Adrenal gland (tissue), 12 donors: ENCODE data around the gene CYLC2. TPM values are rescaled to one million over a fixed set of nuclear protein-coding genes. Genes with fewer than 3 reads are reported as not detected.

Source experiments
- DNase-seq, 7 donors: peaks; one replicate each; pipeline ENCODE4 v3.0.0-alpha.2; 2019 to 2020
- H3K27ac ChIP-seq, 5 donors: fragments of 200-600 bp; sonication (generic) in 4 of 5; 1 replicate in 3 of 5; 2 replicates in 2 of 5; pipeline versions ENCODE4 v1.5.1 to v1.8.0; 2016 to 2020; ENCODE audit warnings: mild to moderate bottlenecking in 1 of 5
- H3K27me3 ChIP-seq: fragments of 200-600 bp; 2 replicates; pipeline ENCODE4 v1.8.0; 2021
- H3K36me3 ChIP-seq, 2 donors: fragments of 200-600 bp; replicated peaks in 1 of 2; 1 replicate in 1 of 2; 2 replicates in 1 of 2; pipeline versions ENCODE4 v1.5.1 to v1.8.0; 2018 to 2022
- H3K4me1 ChIP-seq, 2 donors: fragments of 200-600 bp; replicated peaks in 1 of 2; 1 replicate in 1 of 2; 2 replicates in 1 of 2; pipeline versions ENCODE4 v1.5.1 to v1.8.0; 2018 to 2021
- H3K4me3 ChIP-seq, 4 donors: fragments of 200-600 bp; sonication (generic) in 3 of 4; one replicate each; pipeline ENCODE4 v1.5.1; 2016 to 2018
- H3K9me3 ChIP-seq, 3 donors: fragments of 200-600 bp; sonication (generic) in 1 of 3; replicated peaks in 1 of 3; 1 replicate in 2 of 3; 2 replicates in 1 of 3; pipeline versions ENCODE4 v1.5.1 to v1.8.0; 2016 to 2021
- CTCF ChIP-seq, 6 experiments: fragments of 450-650 bp in 4 of 6; fragments of 200-600 bp in 2 of 6; sonication (generic) in 1 of 6; IDR thresholded peaks; 1 replicate in 5 of 6; 2 replicates in 1 of 6; pipeline versions ENCODE4 v1.5.1 to v1.8.0; 2016 to 2021; ENCODE audit warnings: antibody characterized with exemption in 6 of 6, mild to moderate bottlenecking in 2 of 6, moderate library complexity in 1 of 6
- POLR2A ChIP-seq, 2 donors: fragments of 450-650 bp; IDR thresholded peaks; one replicate each; pipeline ENCODE4 v1.6.1; 2017; ENCODE audit warnings: antibody characterized with exemption in 2 of 2, mild to moderate bottlenecking in 2 of 2, moderate library complexity in 1 of 2
- WGBS, 4 donors: extraction: QIAGEN DNeasy Blood & Tissue Kit in 2 of 4; methylation state at CpG; one replicate each; pipeline versions ENCODE4 v1.1.5 to v1.1.7; 2013 to 2017; 5-methylcytosine and 5-hydroxymethylcytosine counted together
- intact Hi-C, 2 donors: fragments of 100-400 bp; cut with DNase I; formaldehyde crosslinking; loops; one replicate each; pipeline versions ENCODE4 v1.14.1 to v1.15.0; 2022 to 2023
- polyA plus RNA-seq, 3 donors: library from polyadenylated mRNA; stranded (reverse); fragments of 200-250 nt in 2 of 3; fragments of 350-450 nt in 1 of 3; fragmentation: Illumina TruSeq in 1 of 3; extraction: RNeasy Lipid Tissue Mini Kit (QIAGEN cat#74804) in 1 of 3; gene quantifications; one replicate each; pipeline ENCODE4 v1.2.3, GENCODE V29; 2013 to 2014
- total RNA-seq, 9 donors: library from RNA; depleted of rRNA in 4 of 9; stranded (reverse); fragments of >200 nt in 4 of 9; fragments of 120-200 nt in 1 of 9; fragmentation: NEBNext Ultra II Directional in 1 of 9; extraction: Animal tissue kit (Norgen Biotek cat#: 25700) in 1 of 9; gene quantifications; one replicate each; pipeline versions ENCODE4 v1.1.0 to v1.2.4, GENCODE V29; 2013 to 2023
- donor health status: healthy with polysubstance abuse.
- donor health status: Bipolar disorder and iron deficiency.
- donor health status: DM: yes; HTN: yes; CAD: no.
- donor health status: DM: no; HTN: no; CAD: no.
- donor health status: DM: no; HTN: no; CAD: no.
- donor health status: DM: yes; HTN: yes; CAD: no.

CYLC2 gene
- total and polyA plus RNA-seq, 12 donors: not detected

GRCh38 chr9:102972780-102973179 is 22.4 kb upstream of the CYLC2 start:
- H3K27ac ChIP-seq: no peak overlapping the region
- no peak for TF ChIP-seq CTCF (IDR thresholded peaks at IDR 0.05)
- TF ChIP-seq POLR2A (IDR thresholded peaks at IDR 0.05): no peak
- no peak overlapping the region for H3K4me3 ChIP-seq
- 60 to 72% (median 67%) methylated on average over 2 of the region's 2 CpGs for WGBS, 4 donors
- intact Hi-C loops: no loop called here
- H3K27me3 ChIP-seq: no peaks in the 10 kb centered on the region
- H3K4me1 ChIP-seq: no peaks in the 10 kb centered on the region
- no peak for DNase-seq
- H3K36me3 ChIP-seq: no peaks in the 10 kb centered on the region
- H3K9me3 ChIP-seq: no peaks in the 10 kb centered on the region

GRCh38 chr9:102974530-102974929 is 20.6 kb upstream of the CYLC2 start:
- no peak overlapping the region for H3K27ac ChIP-seq
- intact Hi-C loops: no loop called here
- H3K4me3 ChIP-seq: no peak overlapping the region
- no peaks in the 10 kb centered on the region for H3K27me3 ChIP-seq
- H3K36me3 ChIP-seq: no peaks in the 10 kb centered on the region
- 76 to 83% (median 79%) methylated on average over 1 of the region's 1 CpG for WGBS, 4 donors
- H3K9me3 ChIP-seq: no peaks in the 10 kb centered on the region
- no peak for DNase-seq
- TF ChIP-seq CTCF (IDR thresholded peaks at IDR 0.05) (no peak), POLR2A (IDR thresholded peaks at IDR 0.05) (no peak)
- H3K4me1 ChIP-seq: no peaks in the 10 kb centered on the region

- WGBS, 4 donors: 73 to 79% (median 75%) methylated on average over 4 of the region's 4 CpGs
- no peak for DNase-seq
- intact Hi-C loops: no loop called here
- H3K36me3 ChIP-seq: no peaks in the 10 kb centered on the region
- H3K9me3 ChIP-seq: no peaks in the 10 kb centered on the region
- H3K4me3 ChIP-seq: no peak overlapping the region
- no peak overlapping the region for H3K27ac ChIP-seq
- H3K4me1 ChIP-seq: no peaks in the 10 kb centered on the region
- no peaks in the 10 kb centered on the region for H3K27me3 ChIP-seq
- no peak for TF ChIP-seq CTCF (IDR thresholded peaks at IDR 0.05)
Observed at GRCh38 chr9:102975251-102975650, 19.9 kb upstream of the CYLC2 start.

GRCh38 chr9:102985162-102985895 is 9.8 kb upstream of the CYLC2 start:
- Histone ChIP-seq H3K27me3 (no peaks in the 10 kb centered on the region), H3K4me3 (no peak overlapping the region), H3K9me3 (no peaks in the 10 kb centered on the region), H3K36me3 (no peaks in the 10 kb centered on the region), H3K27ac (no peak overlapping the region), H3K4me1 (no peaks in the 10 kb centered on the region)
- 39 to 59% (median 56%) methylated on average over 2 to 3 of the region's 3 CpGs for WGBS, 4 donors
- intact Hi-C loops: no loop called here
- TF ChIP-seq POLR2A (IDR thresholded peaks at IDR 0.05) (no peak), CTCF (IDR thresholded peaks at IDR 0.05) (no peak)
- no peak for DNase-seq
